NB4 (cell line): ENCODE measurements around the gene MPP2.

ENCODE experiments used
- MYC ChIP-seq: IDR thresholded peaks from 2 replicates; pipeline ENCODE4 v1.6.1; 2011; ENCODE audit warnings: low read depth, low read length
- POLR2A ChIP-seq: IDR thresholded peaks from 2 replicates; pipeline ENCODE4 v1.6.1; 2011; ENCODE audit warnings: mild to moderate bottlenecking; ENCODE audit not compliant: insufficient read length; ENCODE audit errors: extremely low read depth
- TF ChIP-seq, protein P1 (sequence below): IDR thresholded peaks from one replicate; pipeline ENCODE4 v1.5.1; 2012; ENCODE audit warnings: low read depth, low read length
- TF ChIP-seq, protein P2 (sequence below): IDR thresholded peaks from 2 replicates; pipeline ENCODE4 v1.6.1; 2011; ENCODE audit warnings: low read depth, low read length

DNA sequence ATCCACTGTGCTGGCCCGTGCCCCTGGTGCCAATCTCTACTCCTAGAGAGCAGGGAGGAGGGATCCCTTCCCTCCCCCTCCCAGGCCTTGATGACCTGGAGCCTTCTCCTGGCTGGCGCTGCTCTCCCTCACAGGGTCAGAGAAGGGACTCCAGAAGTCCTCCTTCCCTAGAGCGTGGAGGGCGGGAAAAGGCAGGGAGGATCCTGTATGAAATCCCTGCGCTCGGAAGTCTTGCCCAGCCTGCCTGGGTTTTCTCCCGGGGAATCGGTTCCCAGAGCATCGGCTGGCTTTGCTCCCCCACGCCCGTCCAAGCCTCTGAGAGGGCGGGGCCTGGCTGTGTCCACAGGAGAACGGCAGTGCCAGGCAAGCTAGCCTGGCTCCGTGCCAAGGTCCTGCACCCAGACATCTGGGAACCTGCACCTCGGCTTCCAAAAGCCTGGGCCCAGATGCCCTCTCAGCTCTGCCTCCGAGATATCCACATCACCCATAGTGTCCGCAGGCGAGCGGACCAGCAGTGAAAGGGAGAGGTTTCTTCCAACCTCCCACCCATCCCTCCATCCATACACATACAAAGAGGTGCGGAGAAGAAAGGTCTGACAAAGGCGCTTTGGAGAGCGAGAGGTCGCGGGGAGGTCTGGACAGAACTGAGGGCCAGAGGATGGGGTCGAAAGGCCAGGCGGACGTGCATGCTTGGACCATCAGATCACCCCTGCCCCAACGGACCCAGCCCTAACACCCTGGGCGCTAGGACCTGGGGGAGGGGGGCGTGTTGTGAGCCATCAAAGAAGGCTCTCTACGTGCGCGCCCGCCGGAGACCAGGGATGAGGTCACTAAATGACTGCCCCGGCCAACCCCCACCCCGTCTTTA is 1.1 kb downstream of the MPP2 start:
- TF ChIP-seq, protein P1, sequence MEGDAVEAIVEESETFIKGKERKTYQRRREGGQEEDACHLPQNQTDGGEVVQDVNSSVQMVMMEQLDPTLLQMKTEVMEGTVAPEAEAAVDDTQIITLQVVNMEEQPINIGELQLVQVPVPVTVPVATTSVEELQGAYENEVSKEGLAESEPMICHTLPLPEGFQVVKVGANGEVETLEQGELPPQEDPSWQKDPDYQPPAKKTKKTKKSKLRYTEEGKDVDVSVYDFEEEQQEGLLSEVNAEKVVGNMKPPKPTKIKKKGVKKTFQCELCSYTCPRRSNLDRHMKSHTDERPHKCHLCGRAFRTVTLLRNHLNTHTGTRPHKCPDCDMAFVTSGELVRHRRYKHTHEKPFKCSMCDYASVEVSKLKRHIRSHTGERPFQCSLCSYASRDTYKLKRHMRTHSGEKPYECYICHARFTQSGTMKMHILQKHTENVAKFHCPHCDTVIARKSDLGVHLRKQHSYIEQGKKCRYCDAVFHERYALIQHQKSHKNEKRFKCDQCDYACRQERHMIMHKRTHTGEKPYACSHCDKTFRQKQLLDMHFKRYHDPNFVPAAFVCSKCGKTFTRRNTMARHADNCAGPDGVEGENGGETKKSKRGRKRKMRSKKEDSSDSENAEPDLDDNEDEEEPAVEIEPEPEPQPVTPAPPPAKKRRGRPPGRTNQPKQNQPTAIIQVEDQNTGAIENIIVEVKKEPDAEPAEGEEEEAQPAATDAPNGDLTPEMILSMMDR, result no peak
- TF ChIP-seq POLR2A, result no peak
- TF ChIP-seq, protein P2, sequence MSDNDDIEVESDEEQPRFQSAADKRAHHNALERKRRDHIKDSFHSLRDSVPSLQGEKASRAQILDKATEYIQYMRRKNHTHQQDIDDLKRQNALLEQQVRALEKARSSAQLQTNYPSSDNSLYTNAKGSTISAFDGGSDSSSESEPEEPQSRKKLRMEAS, result no peak
- TF ChIP-seq MYC, result no peak
